GM18502 (cell line): ENCODE data around the gene CSF3R.

Source experiments
- ATAC-seq: cut with Tn5 transposase; IDR thresholded peaks from one replicate; pipeline ENCODE4 v1.9.1; 2021; ENCODE audit warnings: mild to moderate bottlenecking; ENCODE audit not compliant: unreplicated experiment, poor library complexity

The CSF3R gene

GRCh38 chr1:36432616-36433015 is 50.1 kb downstream of the CSF3R start:
- no peak for ATAC-seq

GRCh38 chr1:36425791-36426190 is 56.9 kb downstream of the CSF3R start:
- no peak for ATAC-seq

- no peak for ATAC-seq
Measured at GRCh38 chr1:36421649-36422048, 61.1 kb downstream of the CSF3R start.

GRCh38 chr1:36420836-36421317 is 61.8 kb downstream of the CSF3R start:
- ATAC-seq: no peak

GRCh38 chr1:36420409-36420808 is 62.3 kb downstream of the CSF3R start:
- no peak for ATAC-seq

- no peak for ATAC-seq
Measured at GRCh38 chr1:36419569-36419968, 63.1 kb downstream of the CSF3R start.

- ATAC-seq: no peak
Measured at GRCh38 chr1:36419140-36419539, 63.6 kb downstream of the CSF3R start.

- no peak for ATAC-seq
Measured at GRCh38 chr1:36417931-36418330, 64.8 kb downstream of the CSF3R start.
